DND-41 (cell line): ENCODE measurements around the gene LRRC27.

Experiments
- CTCF ChIP-seq: IDR thresholded peaks from 2 replicates; pipeline ENCODE4 v1.5.1; 2012; ENCODE audit warnings: borderline replicate concordance, low read length, moderate library complexity, mild to moderate bottlenecking; ENCODE audit not compliant: poor library complexity, severe bottlenecking; ENCODE audit errors: extremely low read depth
- EZH2 ChIP-seq: IDR thresholded peaks from 3 replicates; pipeline ENCODE4 v1.6.1; 2012; ENCODE audit warnings: borderline replicate concordance, low read depth, mild to moderate bottlenecking, moderate library complexity, low read length, inconsistent platforms; ENCODE audit not compliant: severe bottlenecking

- TF ChIP-seq EZH2 (no peak), CTCF (no peak)
These were observed 15.9 kb downstream of the LRRC27 start for GRCh38 chr10:132347931-132348267.
